ENCODE results near the gene ANK2.

Gene ANK2

DNA sequence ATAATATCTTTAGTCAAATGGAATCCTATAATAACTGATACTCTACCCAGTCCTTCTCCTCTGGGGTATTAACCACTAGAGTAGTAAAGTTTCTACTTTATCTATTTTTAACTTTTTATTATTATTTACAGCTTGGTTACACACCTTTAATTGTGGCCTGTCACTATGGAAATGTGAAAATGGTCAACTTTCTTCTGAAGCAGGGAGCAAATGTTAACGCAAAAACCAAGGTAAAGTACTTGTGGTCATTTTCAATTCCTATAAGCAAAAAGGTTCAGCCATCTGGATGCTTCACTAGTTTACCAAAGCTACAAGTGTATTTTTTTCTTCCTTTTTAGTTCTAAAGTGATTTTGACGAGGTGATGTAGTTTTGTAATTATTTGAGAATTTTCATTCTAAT, 238.8 kb downstream of the ANK2 start:
- no peak for DNase-seq (ENCODE audit: low read depth, low spot score)

DNA sequence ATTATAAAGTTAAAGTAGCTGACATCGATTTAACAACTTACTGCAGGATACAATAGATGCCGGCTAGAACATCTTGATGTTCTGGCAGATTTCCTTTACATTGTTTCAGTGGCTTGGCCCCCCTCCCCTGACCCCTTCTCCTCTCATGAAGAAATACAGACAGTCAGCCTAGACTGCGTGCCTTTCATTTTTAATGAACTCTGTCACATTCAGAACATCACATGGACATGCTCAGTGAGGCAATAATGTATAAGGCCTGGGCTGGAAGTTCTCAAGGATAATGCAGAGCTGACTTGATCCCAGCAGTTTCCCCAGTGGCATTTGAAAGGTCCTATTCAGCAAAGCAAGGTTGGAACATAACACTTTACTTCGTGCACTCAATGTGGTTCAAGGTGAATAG, 239.2 kb downstream of the ANK2 start:
- DNase-seq (ENCODE audit: low read depth, low spot score): no peak

GRCh38 chr4:113289766-113290165, 240.3 kb downstream of the ANK2 start:
- DNase-seq (ENCODE audit: low read depth, low spot score): no peak

GRCh38 chr4:113290666-113291065, 241.2 kb downstream of the ANK2 start:
- DNase-seq (ENCODE audit: low read depth, low spot score): no peak

DNA sequence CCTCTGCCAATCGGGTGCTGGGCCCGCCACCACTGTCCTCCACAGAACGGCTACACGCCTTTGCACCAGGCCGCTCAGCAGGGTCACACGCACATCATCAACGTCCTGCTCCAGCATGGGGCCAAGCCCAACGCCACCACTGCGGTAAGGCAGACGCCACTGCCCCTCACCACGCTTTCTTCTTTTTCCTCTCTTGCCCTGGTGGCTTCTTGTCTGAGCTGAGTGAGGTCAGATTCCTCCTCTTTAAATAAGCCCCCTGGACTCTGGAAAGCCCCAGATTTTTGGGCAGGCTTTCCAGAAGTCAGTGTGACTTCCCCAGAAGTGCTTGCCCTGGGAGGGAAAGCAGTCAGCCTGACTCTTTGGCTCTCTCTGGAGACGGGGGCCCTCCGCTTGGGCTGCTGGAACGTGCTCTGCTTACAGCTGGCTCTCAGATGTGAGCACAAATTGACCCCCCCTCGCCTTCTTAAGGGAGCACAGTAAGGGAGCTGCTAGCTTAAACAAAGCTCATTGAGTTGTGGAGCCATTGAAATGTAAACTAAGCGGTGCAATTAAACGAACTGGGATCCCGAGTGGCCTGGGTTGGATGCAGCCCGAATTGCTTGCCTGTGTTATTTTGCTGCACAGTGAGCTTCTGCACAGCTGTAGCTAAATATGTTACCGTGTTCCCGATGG, 243.1 kb downstream of the ANK2 start:
- DNase-seq (ENCODE audit: low read depth, low spot score): no peak

GRCh38 chr4:113293043-113293560, 243.6 kb downstream of the ANK2 start:
- DNase-seq (ENCODE audit: low read depth, low spot score): no peak

- DNase-seq (ENCODE audit: low read depth, low spot score): no peak
Observed at GRCh38 chr4:113293674-113294073, 244.2 kb downstream of the ANK2 start.

DNA sequence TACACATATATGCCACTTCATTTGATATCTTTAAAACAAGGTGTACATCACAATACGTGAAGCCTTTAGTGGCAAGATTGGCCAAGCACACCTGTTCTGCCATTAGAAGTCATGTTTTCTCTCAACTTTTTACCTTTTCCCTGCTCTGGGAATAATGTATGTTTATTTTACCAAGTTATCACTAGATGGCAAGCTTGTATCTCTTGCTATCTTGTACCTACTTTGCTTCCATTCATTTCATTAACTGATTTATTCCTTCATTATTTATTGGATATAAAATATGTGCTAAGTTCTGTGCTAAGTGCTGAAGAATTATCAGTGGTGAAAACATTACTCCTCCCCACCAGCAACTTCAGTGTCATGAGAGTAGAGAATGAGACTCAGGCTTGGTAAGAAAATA, 245.5 kb downstream of the ANK2 start:
- DNase-seq (ENCODE audit: low read depth, low spot score): no peak

DNA sequence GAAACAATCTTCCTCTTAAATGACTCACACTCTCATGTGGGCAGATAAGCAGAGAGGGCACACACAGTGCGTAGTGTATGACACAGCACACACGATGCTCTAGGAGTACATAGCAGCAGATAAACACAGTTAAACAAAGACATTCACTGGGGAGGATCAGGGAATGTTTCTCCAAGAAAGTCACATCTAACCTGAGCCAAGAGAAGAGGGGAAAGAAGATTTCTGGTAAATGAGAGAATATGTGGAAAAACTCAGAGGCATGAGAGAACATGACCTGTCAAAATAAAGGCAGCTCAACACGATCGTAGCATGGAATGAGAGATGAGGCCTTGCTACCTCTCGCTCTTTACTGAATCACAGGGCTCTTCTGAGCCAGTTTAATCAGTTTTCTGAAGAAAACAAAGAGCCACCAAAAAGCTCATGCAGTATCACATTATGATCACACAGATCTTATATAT, 251.0 kb downstream of the ANK2 start:
- DNase-seq (ENCODE audit: low read depth, low spot score): no peak

DNA sequence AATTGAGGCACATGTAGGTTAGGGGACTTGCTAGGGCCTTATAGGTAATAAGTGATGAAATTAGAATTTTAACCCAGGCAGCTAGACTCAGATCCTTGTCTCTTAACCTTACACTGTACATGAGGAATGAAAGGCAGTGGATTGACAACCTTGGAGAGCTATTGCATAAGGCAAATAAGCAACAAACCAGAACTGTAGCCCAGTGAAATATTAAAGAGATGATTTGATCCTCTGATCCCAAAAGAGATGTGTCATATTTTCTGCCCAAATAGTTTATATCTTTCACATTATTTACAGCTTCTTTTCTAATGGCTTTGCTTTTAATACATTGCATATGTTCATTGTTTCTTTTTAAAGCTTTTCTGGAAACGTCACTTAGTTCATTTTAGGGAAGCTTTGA, 252.6 kb downstream of the ANK2 start:
- no peak for DNase-seq (ENCODE audit: low read depth, low spot score)

DNA sequence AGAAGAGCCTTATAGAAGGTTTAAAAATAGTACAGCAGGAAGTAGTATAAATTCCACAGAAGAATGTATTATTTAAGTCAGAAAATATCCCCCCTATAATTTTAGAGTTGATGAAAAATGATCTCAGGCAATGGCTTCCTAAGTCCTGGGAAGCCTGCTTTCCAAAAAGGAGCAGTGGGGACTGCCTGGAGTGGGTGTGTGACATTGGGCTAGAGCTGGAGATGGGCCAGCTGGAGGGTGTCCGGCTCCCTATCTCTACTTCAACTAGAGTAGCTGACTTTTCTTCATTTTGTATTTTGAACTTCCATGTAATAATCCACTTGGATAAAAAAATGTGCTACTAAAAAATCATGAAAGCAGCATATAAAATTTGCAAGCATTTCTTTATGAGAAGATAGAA, 253.9 kb downstream of the ANK2 start:
- no peak for DNase-seq (ENCODE audit: low read depth, low spot score)

- DNase-seq (ENCODE audit: low read depth, low spot score): no peak
Observed at GRCh38 chr4:113311047-113311446, 261.6 kb downstream of the ANK2 start.

DNA sequence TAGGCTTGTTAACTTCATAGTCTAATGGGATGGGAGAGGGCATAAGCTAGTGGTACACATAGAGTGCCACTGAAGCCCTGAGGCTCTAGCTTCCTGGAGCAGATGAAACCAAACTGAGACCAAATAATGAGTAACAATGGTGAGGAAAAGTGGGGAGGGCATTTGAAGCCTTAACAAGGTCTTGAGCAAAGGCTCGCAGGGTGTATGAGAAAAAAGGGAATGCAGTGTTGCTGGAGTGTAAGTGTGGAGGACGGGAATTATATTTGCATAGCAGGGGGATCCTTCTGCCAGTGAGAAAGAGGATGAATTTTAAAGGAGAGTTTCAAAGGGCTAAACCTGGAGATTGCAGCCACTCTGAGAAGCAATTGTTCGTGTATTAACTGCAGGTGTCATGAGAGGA, 263.1 kb downstream of the ANK2 start:
- DNase-seq (ENCODE audit: low read depth, low spot score): no peak

GRCh38 chr4:113314426-113314825, 265.0 kb downstream of the ANK2 start:
- no peak for DNase-seq (ENCODE audit: low read depth, low spot score)

- no peak for DNase-seq (ENCODE audit: low read depth, low spot score)
Observed at GRCh38 chr4:113316879-113317278, 267.4 kb downstream of the ANK2 start.

DNA sequence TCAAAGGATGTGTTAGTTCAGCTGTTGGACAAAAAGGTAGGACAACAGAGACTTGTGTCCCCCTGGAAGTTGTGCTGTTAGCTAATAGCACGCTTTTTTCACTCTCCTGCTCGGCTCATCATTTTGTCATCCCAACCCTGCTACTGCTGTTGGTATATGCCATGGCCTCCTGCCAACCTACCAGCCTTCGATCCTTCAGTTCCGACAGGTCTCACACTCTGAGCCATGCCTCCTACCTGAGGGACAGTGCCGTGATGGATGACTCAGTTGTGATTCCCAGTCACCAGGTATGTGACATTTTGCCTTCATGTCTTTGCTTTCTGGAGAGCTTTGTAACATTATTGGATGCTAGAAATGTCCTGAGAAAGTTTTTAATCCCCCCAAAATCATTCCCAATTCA, 268.1 kb downstream of the ANK2 start:
- no peak for DNase-seq (ENCODE audit: low read depth, low spot score)

DNA sequence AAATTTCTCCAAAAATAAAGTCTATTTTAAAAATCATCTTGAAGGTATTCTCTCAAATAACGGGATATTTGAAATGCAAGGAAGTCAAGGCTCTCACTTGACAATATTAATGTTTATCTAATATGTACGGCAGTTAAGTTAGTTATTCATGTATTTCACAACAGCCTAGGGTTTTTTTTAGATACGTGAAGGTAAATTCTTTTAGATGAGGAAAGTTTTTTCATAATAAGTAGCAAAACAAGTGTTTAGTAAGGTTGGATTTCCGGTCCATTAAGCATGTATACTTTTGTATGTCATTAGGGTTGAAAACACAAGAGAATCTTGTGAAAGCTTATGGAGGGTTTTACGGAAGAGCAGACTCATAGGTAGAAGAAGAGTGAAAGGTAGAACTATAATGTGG, 273.3 kb downstream of the ANK2 start:
- DNase-seq (ENCODE audit: low read depth, low spot score): no peak

DNA sequence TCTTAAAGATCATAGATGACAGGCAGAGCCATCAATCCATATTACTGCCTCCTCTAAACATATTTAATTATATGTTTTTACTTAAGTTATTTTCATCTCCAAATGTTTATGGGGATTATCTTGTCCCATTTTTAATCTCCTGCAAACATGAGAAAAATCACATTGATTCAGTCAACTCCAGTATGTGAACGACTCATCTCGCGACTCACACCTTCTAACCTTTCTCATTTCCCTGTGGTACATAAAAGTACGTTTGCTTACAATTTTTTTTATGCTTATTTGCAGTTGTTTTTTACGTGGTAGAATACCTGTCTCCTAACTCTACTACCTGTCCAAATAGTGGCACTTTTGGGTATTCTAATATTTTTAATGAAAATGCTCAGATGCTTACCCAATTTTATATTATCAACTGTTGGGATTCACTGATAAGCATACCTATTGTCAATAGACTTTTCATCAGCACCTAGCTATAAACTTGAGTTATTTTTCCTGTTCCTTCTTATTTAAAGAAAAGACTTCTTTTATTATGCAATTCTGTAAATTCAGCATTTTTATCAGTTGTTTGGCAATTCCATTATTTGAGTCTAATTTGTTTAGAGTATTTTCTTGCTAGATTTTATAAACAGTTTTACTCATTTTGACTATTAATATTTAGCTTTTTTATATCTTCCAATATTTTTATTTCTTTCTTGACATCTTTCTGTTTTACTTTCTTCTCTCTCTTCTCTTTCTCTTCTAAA, 276.6 kb downstream of the ANK2 start:
- DNase-seq (ENCODE audit: low read depth, low spot score): no peak

DNA sequence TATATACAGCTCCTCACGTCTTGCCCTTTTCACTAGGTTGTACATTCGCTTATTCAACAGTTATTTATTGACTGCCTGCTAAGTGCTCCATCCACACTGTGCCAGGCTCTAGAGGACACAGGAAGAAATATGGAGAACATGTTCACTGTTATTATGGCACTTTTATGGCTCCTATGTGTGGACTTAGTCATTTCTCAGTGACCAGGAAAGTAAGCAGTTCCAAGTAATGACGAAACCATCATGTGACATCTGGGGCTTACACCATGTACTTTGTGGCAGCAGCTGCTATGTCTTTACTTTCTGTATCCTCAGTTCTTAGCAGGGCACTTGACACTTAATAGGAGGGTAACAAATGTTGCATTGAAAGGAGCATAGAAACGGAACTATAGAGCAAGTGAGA, 278.0 kb downstream of the ANK2 start:
- DNase-seq (ENCODE audit: low read depth, low spot score): no peak

DNA sequence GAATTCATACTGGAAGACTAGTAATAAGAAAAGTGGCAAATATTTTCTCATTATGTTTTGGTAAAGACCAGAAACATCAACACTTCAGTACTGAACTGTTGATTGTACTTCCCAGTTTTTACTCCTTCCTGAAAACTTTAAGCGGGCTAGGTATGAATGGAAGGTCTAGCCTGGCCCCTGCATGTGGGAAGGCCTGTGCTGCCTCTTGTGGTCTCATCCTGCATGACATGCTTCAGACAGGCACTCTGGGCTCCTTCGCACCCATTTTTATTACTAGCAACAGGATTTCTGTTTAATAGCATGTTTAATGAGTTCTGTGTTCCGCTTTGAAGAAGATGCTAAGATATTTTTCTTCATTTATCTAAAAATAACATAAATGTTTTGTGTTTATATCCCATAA, 279.1 kb downstream of the ANK2 start:
- no peak for DNase-seq (ENCODE audit: low read depth, low spot score)

DNA sequence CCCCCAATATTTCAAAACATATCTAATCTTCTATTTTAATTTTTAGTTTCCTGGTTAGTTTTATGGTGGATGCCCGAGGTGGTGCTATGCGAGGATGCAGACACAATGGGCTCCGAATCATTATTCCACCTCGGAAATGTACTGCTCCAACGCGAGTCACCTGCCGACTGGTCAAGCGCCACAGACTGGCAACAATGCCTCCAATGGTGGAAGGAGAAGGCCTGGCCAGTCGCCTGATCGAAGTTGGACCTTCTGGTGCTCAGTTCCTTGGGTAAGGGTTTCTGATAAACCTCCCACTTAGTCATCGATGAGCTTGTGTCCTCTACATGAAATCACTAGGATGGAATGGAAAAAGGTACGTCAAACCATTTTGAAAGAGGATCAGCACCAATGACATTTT, 280.7 kb downstream of the ANK2 start:
- no peak for DNase-seq (ENCODE audit: low read depth, low spot score)

DNA sequence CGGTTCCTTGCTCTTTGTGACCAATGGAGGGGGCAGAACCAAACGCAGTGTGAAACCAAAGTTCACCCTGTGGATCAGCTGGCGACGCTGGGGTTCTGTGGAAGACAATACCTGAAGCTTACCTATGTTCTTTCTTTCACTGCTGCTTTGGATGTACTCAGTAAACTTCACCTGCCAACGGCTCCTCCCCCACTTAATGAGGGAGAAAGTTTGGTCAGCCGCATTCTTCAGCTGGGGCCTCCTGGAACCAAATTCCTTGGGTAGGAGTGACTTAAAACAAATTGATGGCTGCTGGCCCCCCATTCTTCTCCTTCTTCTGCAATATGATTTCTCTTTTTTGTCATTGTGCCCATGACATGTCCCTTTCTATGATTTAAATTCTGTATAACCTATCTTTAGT, 282.4 kb downstream of the ANK2 start:
- no peak for DNase-seq (ENCODE audit: low read depth, low spot score)

DNA sequence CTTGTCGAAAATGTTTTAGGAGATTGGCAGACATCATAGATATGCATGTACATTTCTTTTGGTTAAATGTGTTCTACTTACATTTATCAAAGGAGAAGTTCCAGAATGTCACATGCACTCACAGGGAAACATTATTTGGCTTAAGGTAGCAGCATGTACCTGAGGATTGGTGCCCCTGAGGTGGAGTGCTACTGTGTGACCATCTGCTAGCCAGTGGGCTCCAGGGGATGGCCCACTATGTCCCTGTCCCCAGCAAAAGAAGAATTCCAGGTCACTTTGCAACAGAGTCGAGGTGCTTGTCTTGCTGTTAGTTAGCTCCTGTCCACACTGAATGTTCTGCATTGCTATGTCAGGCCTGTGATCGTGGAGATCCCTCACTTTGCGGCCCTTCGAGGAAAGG, 283.2 kb downstream of the ANK2 start:
- DNase-seq (ENCODE audit: low read depth, low spot score): no peak

Data from brain pericyte (primary cell).